Activated CD8-positive, alpha-beta T cell treated with anti-CD3 and anti-CD28 coated beads for 36 hours (primary cell): ENCODE measurements around the gene ZBTB44. TPM values are rescaled to one million over a fixed set of nuclear protein-coding genes. Genes with fewer than 3 reads are reported as not detected.

Experiments used
- ATAC-seq: fragments of 200-7000 bp; cut with Tn5 transposase; one replicate; pipeline ENCODE4 v1.10.0; 2021; ENCODE audit warnings: mild to moderate bottlenecking, moderate library complexity
- CTCF ChIA-PET: fragments of 350-600 bp; sonication (Branson Sonifier 250); formaldehyde crosslinking; loops from one replicate; lab custom pipeline; 2021; ENCODE audit warnings: antibody characterized with exemption; lab: Charles Lee
- POLR2A ChIA-PET: fragments of 350-600 bp; sonication (Branson Sonifier 250); formaldehyde crosslinking; loops from one replicate; lab custom pipeline; 2021; ENCODE audit warnings: antibody characterized with exemption; lab: Charles Lee
- DNase-seq: peaks from one replicate; pipeline ENCODE4 v3.0.0-alpha.2; 2020
- H3K27ac Mint-ChIP-seq: one replicate; pipeline ENCODE4 v1.8.0; 2021; ENCODE audit warnings: mild to moderate bottlenecking, mixed read lengths
- H3K27me3 Mint-ChIP-seq: one replicate; pipeline ENCODE4 v1.8.0; 2021; ENCODE audit warnings: mixed read lengths
- H3K36me3 Mint-ChIP-seq: one replicate; pipeline ENCODE4 v1.8.0; 2021; ENCODE audit warnings: low read depth, mixed read lengths
- H3K4me1 Mint-ChIP-seq: one replicate; pipeline ENCODE4 v1.8.0; 2021; ENCODE audit warnings: low read depth, mixed read lengths
- H3K4me3 Mint-ChIP-seq: one replicate; pipeline ENCODE4 v1.8.0; 2021; ENCODE audit warnings: mild to moderate bottlenecking, moderate library complexity, mixed read lengths
- H3K9me3 Mint-ChIP-seq: one replicate; pipeline ENCODE4 v1.8.0; 2021; ENCODE audit warnings: mixed read lengths
- intact Hi-C: fragments of 100-400 bp; cut with micrococcal nuclease; formaldehyde crosslinking; loops from one replicate; pipeline ENCODE4 v1.10.0; 2022
- total RNA-seq, 2 experiments: library from RNA; stranded (reverse); gene quantifications; one replicate each; pipeline ENCODE4 v1.2.3, GENCODE V29; 2021
- TF ChIP-seq, protein P1 (sequence below): fragments of 200-600 bp; IDR thresholded peaks from one replicate; pipeline ENCODE4 v1.8.0; 2022; ENCODE audit warnings: antibody characterized with exemption, mild to moderate bottlenecking

ZBTB44 gene
- total RNA-seq, 2 experiments from 2014 or later: 43.0 to 43.7 TPM

DNA sequence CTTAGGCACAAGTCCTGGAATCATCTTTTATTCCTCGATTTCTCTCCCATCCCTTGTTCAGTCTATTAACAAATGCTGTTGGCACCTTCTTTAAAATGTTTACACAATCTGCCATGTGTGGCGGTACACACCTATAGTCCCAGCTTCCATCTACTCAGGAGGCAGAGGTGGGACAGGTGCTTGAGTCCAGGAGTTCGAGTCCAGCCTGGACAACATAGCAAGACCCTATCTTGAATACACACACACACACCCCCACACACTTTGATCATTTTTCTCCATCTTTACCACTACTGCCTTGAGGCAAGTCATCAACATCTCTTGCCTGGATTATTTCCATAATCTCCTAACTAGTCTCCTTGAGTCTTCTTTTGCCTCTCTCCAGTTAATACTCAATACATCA, 13.7 kb upstream of the ZBTB44 start:
- no peaks in the 10 kb centered on the region for H3K27me3 Mint-ChIP-seq
- TF ChIP-seq, protein P1, sequence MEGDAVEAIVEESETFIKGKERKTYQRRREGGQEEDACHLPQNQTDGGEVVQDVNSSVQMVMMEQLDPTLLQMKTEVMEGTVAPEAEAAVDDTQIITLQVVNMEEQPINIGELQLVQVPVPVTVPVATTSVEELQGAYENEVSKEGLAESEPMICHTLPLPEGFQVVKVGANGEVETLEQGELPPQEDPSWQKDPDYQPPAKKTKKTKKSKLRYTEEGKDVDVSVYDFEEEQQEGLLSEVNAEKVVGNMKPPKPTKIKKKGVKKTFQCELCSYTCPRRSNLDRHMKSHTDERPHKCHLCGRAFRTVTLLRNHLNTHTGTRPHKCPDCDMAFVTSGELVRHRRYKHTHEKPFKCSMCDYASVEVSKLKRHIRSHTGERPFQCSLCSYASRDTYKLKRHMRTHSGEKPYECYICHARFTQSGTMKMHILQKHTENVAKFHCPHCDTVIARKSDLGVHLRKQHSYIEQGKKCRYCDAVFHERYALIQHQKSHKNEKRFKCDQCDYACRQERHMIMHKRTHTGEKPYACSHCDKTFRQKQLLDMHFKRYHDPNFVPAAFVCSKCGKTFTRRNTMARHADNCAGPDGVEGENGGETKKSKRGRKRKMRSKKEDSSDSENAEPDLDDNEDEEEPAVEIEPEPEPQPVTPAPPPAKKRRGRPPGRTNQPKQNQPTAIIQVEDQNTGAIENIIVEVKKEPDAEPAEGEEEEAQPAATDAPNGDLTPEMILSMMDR: no peak
- H3K36me3 Mint-ChIP-seq: no peaks in the 10 kb centered on the region
- H3K4me1 Mint-ChIP-seq: no peaks in the 10 kb centered on the region
- H3K4me3 Mint-ChIP-seq: no peak overlapping the region
- ChIA-PET POLR2A (no interaction called here), CTCF (no interaction called here)
- intact Hi-C loops: no loop called here
- H3K9me3 Mint-ChIP-seq: no peaks in the 10 kb centered on the region
- ATAC-seq (no peak), DNase-seq (no peak)
- H3K27ac Mint-ChIP-seq: no peak overlapping the region

DNA sequence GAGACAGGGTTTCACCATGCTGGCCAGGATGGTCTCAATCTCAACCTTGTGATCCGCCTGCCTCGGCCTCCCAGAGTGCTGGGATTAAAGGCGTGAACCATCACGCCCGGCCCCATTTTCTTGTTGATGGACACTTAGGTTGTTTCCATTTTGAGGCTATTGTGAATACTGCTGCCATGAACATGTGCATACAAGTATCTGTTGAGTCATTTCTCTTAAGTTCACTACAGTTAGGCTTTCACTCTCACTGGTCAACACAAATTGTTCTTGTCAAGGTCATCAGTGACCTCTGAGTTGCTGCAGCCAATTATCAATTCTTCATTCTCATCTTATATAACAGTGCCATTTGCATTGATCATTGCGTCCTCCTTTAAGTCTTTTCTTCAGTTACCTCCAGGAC, 13.0 kb upstream of the ZBTB44 start:
- Mint-ChIP-seq H3K36me3 (no peaks in the 10 kb centered on the region), H3K27me3 (no peaks in the 10 kb centered on the region), H3K4me1 (no peaks in the 10 kb centered on the region), H3K4me3 (no peak overlapping the region), H3K9me3 (no peaks in the 10 kb centered on the region), H3K27ac (no peak overlapping the region)
- ChIA-PET POLR2A (interaction anchor here (0.9 kb wide), 1 partner anchor 8 kb away, joined by 3 read pairs; no protein-coding TSS in a partner anchor), CTCF (no interaction called here)
- intact Hi-C loops: no loop called here
- no peak for DNase-seq
- no peak for ATAC-seq
- TF ChIP-seq, protein P1: no peak

DNA sequence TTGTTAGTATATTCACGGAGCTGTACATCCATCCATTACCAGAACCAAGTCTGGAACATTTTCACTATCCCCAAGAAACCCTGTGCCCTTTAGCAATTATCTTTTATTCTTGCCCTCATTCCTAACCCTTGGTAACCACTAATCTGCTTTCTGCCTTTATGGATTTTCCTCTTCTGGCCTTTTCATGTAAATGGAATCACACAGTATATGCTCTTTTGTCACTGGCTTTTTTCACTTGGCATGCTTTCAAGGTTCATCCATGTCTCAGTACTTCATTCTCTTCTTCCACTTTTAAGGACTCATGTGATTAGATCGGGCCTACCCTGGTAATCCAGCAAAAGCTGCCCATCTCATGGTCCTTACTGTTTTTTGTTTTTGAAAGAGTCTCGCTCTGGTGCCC, 11.0 kb upstream of the ZBTB44 start:
- Mint-ChIP-seq H3K27ac (no peak overlapping the region), H3K36me3 (no peaks in the 10 kb centered on the region)
- POLR2A ChIA-PET: no interaction called here

DNA sequence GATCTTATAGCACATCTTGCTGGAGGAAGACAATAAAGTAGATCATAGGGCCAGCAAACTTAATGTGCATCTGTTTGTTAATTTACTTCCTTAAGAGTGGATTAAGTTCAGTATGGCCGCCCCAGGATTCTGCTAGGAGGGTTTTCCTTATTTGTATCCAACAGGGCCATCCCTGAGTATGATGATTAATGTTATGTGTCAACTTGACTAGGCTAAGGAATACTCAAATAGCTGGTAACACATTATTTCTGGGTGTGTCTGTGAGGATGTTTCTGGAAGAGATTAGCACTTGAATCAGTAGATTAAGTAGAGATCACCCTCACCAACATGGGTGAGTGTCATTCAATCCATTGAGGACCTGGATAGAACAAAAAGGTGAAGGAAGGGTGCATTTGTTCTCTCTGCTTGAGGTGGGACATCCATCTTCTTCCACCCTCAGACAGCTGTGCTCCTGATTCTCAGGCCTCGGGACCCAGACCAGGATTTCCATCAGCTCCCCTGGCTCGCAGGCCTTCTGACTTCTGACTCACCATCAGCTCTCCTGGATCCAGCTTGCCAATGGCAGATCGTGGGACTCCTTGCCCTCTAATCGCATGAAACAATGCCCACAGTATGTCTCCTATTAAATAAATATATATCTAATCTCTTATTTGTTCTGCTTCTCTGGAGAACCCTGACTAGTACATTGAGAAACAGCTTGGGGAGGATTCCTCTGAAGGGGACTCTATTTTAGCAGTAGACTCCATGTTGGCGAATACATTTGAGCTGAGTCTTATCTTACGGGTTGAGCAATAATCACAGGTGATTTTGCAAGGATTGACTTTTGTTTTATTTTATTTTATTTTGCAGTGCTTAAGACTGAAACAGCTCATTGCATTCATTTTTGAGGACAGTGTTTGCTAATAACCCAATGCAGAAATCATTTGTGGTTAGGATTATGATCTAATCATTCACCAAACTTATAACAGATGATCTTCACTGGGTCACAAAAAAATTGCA, 9.0 kb upstream of the ZBTB44 start:
- Mint-ChIP-seq H3K27ac (no peak overlapping the region), H3K4me3 (no peak overlapping the region), H3K36me3 (no peaks in the 10 kb centered on the region), H3K27me3 (no peaks in the 10 kb centered on the region), H3K4me1 (no peaks in the 10 kb centered on the region), H3K9me3 (peaks cover 10% of the 10 kb centered on the region)
- ChIA-PET POLR2A (no interaction called here), CTCF (no interaction called here)
- intact Hi-C loops: no loop called here
- TF ChIP-seq, protein P1: no peak
- ATAC-seq (no peak), DNase-seq (no peak)

More for the DNA sequence above, 11.0 kb upstream of the ZBTB44 start:
- H3K4me1 Mint-ChIP-seq: no peaks in the 10 kb centered on the region
- no peak for ATAC-seq
- peaks cover 10% of the 10 kb centered on the region for H3K9me3 Mint-ChIP-seq
- CTCF ChIA-PET: no interaction called here
- TF ChIP-seq, protein P1: no peak
- intact Hi-C loops: no loop called here
- DNase-seq: no peak
- no peaks in the 10 kb centered on the region for H3K27me3 Mint-ChIP-seq
- no peak overlapping the region for H3K4me3 Mint-ChIP-seq

DNA sequence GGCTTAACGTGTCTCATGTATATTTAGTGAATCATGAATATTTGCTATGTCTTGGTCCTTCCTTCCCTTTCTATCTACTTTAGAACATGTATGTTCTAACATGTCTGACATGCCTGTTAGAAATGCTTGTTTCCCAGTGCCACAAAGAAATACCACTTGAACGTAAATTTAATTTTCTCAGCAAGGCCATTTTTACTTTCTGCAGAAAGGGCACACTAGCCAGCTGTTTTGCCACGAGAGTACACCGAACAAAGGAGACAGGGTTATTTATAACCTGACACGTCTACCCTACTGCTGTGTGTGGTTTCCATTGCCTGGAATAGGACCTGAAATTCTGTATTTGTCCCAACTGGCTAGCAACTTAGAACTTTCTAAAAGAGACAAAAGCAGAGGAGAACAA, 7.4 kb upstream of the ZBTB44 start:
- H3K36me3 Mint-ChIP-seq: no peaks in the 10 kb centered on the region

More for the DNA sequence above, 7.4 kb upstream of the ZBTB44 start:
- ChIA-PET CTCF (no interaction called here), POLR2A (no interaction called here)
- Mint-ChIP-seq H3K27me3 (no peaks in the 10 kb centered on the region), H3K27ac (no peak overlapping the region), H3K9me3 (peaks cover 10% of the 10 kb centered on the region), H3K4me3 (no peak overlapping the region), H3K4me1 (no peaks in the 10 kb centered on the region)
- DNase-seq (no peak), ATAC-seq (no peak)
- intact Hi-C loops: no loop called here
- TF ChIP-seq, protein P1: no peak
